Mesothelial cell of epicardium (in vitro differentiated cells): Measurements from ENCODE around the gene ARSK. TPM values are rescaled to one million over a fixed set of nuclear protein-coding genes. Genes with fewer than 3 reads are reported as not detected.

ENCODE experiments used
- DNase-seq, 2 experiments: peaks; one replicate each; pipeline ENCODE4 v3.0.0; 2021; ENCODE audit warnings: low spot score in 2 of 2; ENCODE audit not compliant: unreplicated experiment in 2 of 2
- H3K27ac Mint-ChIP-seq: 2 replicates; pipeline ENCODE4 v1.8.0; 2021; ENCODE audit warnings: mixed read lengths
- H3K27me3 Mint-ChIP-seq: 2 replicates; pipeline ENCODE4 v1.8.0; 2021; ENCODE audit warnings: low read depth, mixed read lengths
- H3K36me3 Mint-ChIP-seq: 2 replicates; pipeline ENCODE4 v1.8.0; 2021; ENCODE audit warnings: mixed read lengths
- H3K4me1 Mint-ChIP-seq: 2 replicates; pipeline ENCODE4 v1.8.0; 2021; ENCODE audit warnings: mixed read lengths
- H3K4me3 Mint-ChIP-seq: 2 replicates; pipeline ENCODE4 v1.8.0; 2021; ENCODE audit warnings: mild to moderate bottlenecking, moderate library complexity, mixed read lengths
- H3K9me3 Mint-ChIP-seq: 2 replicates; pipeline ENCODE4 v1.8.0; 2021; ENCODE audit warnings: mixed read lengths
- CTCF ChIP-seq: fragments of 200-600 bp; sonication (generic); IDR thresholded peaks from one replicate; pipeline ENCODE4 v1.5.0; 2021; ENCODE audit warnings: antibody characterized with exemption; ENCODE audit not compliant: unreplicated experiment
- total RNA-seq: library from RNA; stranded (reverse); gene quantifications from 3 replicates; pipeline ENCODE4 v1.2.1, GENCODE V29; 2021

ARSK gene
- total RNA-seq, 1 donor from 2014 or later: 10.4 TPM

- Mint-ChIP-seq H3K27me3 (no peaks in the 10 kb centered on the region), H3K4me3 (no peak overlapping the region), H3K27ac (no peak overlapping the region), H3K36me3 (peaks cover 19% of the 10 kb centered on the region), H3K4me1 (no peaks in the 10 kb centered on the region), H3K9me3 (no peaks in the 10 kb centered on the region)
- no peak for DNase-seq
- TF ChIP-seq CTCF: no peak
Observed at GRCh38 chr5:95583992-95584391, 29.1 kb downstream of the ARSK start.

GRCh38 chr5:95590880-95591279 lies 36.0 kb downstream of the ARSK start:
- Mint-ChIP-seq H3K27me3 (no peaks in the 10 kb centered on the region), H3K36me3 (peaks cover 9% of the 10 kb centered on the region), H3K27ac (no peak overlapping the region), H3K4me1 (no peaks in the 10 kb centered on the region), H3K9me3 (no peaks in the 10 kb centered on the region), H3K4me3 (no peak overlapping the region)
- no peak for DNase-seq
- TF ChIP-seq CTCF: no peak

- Mint-ChIP-seq H3K36me3 (peaks cover 9% of the 10 kb centered on the region), H3K4me1 (no peaks in the 10 kb centered on the region), H3K27me3 (no peaks in the 10 kb centered on the region), H3K9me3 (no peaks in the 10 kb centered on the region), H3K4me3 (no peak overlapping the region), H3K27ac (no peak overlapping the region)
- DNase-seq: no peak
- no peak for TF ChIP-seq CTCF
Observed at GRCh38 chr5:95591490-95591901, 36.6 kb downstream of the ARSK start.

GRCh38 chr5:95595289-95595931 lies 40.5 kb downstream of the ARSK start:
- DNase-seq: no peak
- no peak overlapping the region for H3K27ac Mint-ChIP-seq
- peaks cover 6% of the 10 kb centered on the region for H3K36me3 Mint-ChIP-seq
- no peak overlapping the region for H3K4me3 Mint-ChIP-seq
- no peaks in the 10 kb centered on the region for H3K9me3 Mint-ChIP-seq
- TF ChIP-seq CTCF: no peak
- H3K4me1 Mint-ChIP-seq: no peaks in the 10 kb centered on the region
- H3K27me3 Mint-ChIP-seq: no peaks in the 10 kb centered on the region

- peaks cover 2% of the 10 kb centered on the region for H3K36me3 Mint-ChIP-seq
- H3K9me3 Mint-ChIP-seq: no peaks in the 10 kb centered on the region
- TF ChIP-seq CTCF: no peak
- no peak overlapping the region for H3K4me3 Mint-ChIP-seq
- H3K27me3 Mint-ChIP-seq: no peaks in the 10 kb centered on the region
- H3K27ac Mint-ChIP-seq: no peak overlapping the region
- DNase-seq: no peak
- peaks cover 6% of the 10 kb centered on the region for H3K4me1 Mint-ChIP-seq
Observed at GRCh38 chr5:95599252-95599651, 44.4 kb downstream of the ARSK start.

- no peak overlapping the region for H3K27ac Mint-ChIP-seq
- no peaks in the 10 kb centered on the region for H3K9me3 Mint-ChIP-seq
- no peaks in the 10 kb centered on the region for H3K27me3 Mint-ChIP-seq
- H3K4me1 Mint-ChIP-seq: peaks cover 6% of the 10 kb centered on the region
- peaks cover 3% of the 10 kb centered on the region for H3K36me3 Mint-ChIP-seq
- H3K4me3 Mint-ChIP-seq: no peak overlapping the region
- DNase-seq: no peak
- no peak for TF ChIP-seq CTCF
Observed at GRCh38 chr5:95600557-95600956, 45.7 kb downstream of the ARSK start.
